AG04450 (cell line): ENCODE results near the gene DDX51. TPM values are rescaled to one million over a fixed set of nuclear protein-coding genes. Genes with fewer than 3 reads are reported as not detected.
"Not testable (repeated sequence)": the region's sequence is repeated elsewhere in the genome, so short reads cannot be mapped to it uniquely, and the experiment has no call there.

ENCODE experiments used
- CTCF ChIA-PET: fragments of 300-600, 350-600 bp; formaldehyde crosslinking; extraction: SDS; loops from one replicate; lab custom pipeline; 2022; ENCODE audit warnings: antibody characterized with exemption, inconsistent platforms; lab: Charles Lee
- POLR2A ChIA-PET: fragments of 350-600 bp; formaldehyde crosslinking; extraction: SDS; loops from one replicate; lab custom pipeline; 2021; ENCODE audit warnings: antibody characterized with exemption, inconsistent platforms; lab: Yijun Ruan, JAX
- DNase-seq: peaks from one replicate; pipeline ENCODE4 v3.0.0-alpha.2; 2011; ENCODE audit warnings: low read depth, low spot score
- H3K27ac ChIP-seq: one replicate; pipeline ENCODE4 v1.5.1; 2012; ENCODE audit warnings: low read depth, low read length, control low read depth
- H3K27me3 ChIP-seq: one replicate; pipeline ENCODE4 v1.6.0; 2012; ENCODE audit warnings: low read length; ENCODE audit not compliant: control insufficient read depth, insufficient read depth
- H3K4me3 ChIP-seq: 2 replicates; pipeline ENCODE4 v1.5.1; 2011; ENCODE audit warnings: mild to moderate bottlenecking, low read depth, low read length, control low read depth
- H3K9me3 ChIP-seq: 2 replicates; pipeline ENCODE4 v1.5.1; 2012; ENCODE audit warnings: low read length; ENCODE audit not compliant: control insufficient read depth, insufficient read depth
- CTCF ChIP-seq: IDR thresholded peaks from 2 replicates; pipeline ENCODE4 v1.5.1; 2011; ENCODE audit warnings: low read depth, low read length, control low read depth, inconsistent platforms
- polyA plus RNA-seq: library from polyadenylated mRNA; depleted of rRNA; stranded (reverse); fragments of >200 nt; gene quantifications from 2 replicates; pipeline ENCODE4 v1.2.3, GENCODE V29; 2011

DDX51 gene
- polyA plus RNA-seq, 1 experiment, result 4.5 TPM

- TF ChIP-seq CTCF, result no peak
- Histone ChIP-seq H3K27ac (no peak overlapping the region), H3K27me3 (no peaks in the 10 kb centered on the region), H3K9me3 (peaks cover 14% of the 10 kb centered on the region; the same call in 1 of the 2 replicates), H3K4me3 (no peak overlapping the region)
- DNase-seq, result no peak
- ChIA-PET CTCF (no interaction called here), POLR2A (no interaction called here)
These were observed 7.8 kb upstream of the DDX51 start for GRCh38 chr12:132151766-132152410.

- POLR2A ChIA-PET, result no interaction called here
- no peak for DNase-seq
- no peak for TF ChIP-seq CTCF
- CTCF ChIA-PET, result no interaction called here
- no peaks in the 10 kb centered on the region for H3K27me3 ChIP-seq
- H3K4me3 ChIP-seq, result no peak overlapping the region
- no peak overlapping the region for H3K27ac ChIP-seq
- H3K9me3 ChIP-seq, result peaks cover 9% of the 10 kb centered on the region; the same call in 1 of the 2 replicates
These were observed 7.1 kb upstream of the DDX51 start for GRCh38 chr12:132151145-132151765.

- Histone ChIP-seq H3K9me3 (peaks cover 5% of the 10 kb centered on the region; the same call in 1 of the 2 replicates), H3K4me3 (no peak overlapping the region), H3K27ac (no peak overlapping the region), H3K27me3 (no peaks in the 10 kb centered on the region)
- no peak for TF ChIP-seq CTCF
- ChIA-PET CTCF (no interaction called here), POLR2A (no interaction called here)
- DNase-seq, result no peak
These were observed 6.6 kb upstream of the DDX51 start for GRCh38 chr12:132150780-132151144.

- H3K4me3 ChIP-seq, H3K27ac ChIP-seq, H3K9me3 ChIP-seq, DNase-seq, POLR2A ChIA-PET, CTCF ChIA-PET, H3K27me3 ChIP-seq: not testable (repeated sequence)
These were observed 5.4 kb upstream of the DDX51 start for GRCh38 chr12:132149526-132149925.

- ChIA-PET POLR2A (no interaction called here), CTCF (no interaction called here)
- Histone ChIP-seq H3K4me3 (no peak overlapping the region), H3K27me3 (no peaks in the 10 kb centered on the region), H3K9me3 (no peaks in the 10 kb centered on the region; the same call in 1 of the 2 replicates), H3K27ac (no peak overlapping the region)
- TF ChIP-seq CTCF, result no peak
- DNase-seq, result no peak
These were observed 4.4 kb upstream of the DDX51 start for GRCh38 chr12:132148368-132149045.
